HG02870 (cell line): ENCODE results near the gene TACC3.

ENCODE experiments used
- ATAC-seq: cut with Tn5 transposase; IDR thresholded peaks from one replicate; pipeline ENCODE4 v1.9.1; 2021; ENCODE audit warnings: mild to moderate bottlenecking, moderate library complexity; ENCODE audit not compliant: unreplicated experiment

TACC3 gene

GRCh38 chr4:1757836-1758235 is 36.5 kb downstream of the TACC3 start:
- ATAC-seq: no peak

DNA sequence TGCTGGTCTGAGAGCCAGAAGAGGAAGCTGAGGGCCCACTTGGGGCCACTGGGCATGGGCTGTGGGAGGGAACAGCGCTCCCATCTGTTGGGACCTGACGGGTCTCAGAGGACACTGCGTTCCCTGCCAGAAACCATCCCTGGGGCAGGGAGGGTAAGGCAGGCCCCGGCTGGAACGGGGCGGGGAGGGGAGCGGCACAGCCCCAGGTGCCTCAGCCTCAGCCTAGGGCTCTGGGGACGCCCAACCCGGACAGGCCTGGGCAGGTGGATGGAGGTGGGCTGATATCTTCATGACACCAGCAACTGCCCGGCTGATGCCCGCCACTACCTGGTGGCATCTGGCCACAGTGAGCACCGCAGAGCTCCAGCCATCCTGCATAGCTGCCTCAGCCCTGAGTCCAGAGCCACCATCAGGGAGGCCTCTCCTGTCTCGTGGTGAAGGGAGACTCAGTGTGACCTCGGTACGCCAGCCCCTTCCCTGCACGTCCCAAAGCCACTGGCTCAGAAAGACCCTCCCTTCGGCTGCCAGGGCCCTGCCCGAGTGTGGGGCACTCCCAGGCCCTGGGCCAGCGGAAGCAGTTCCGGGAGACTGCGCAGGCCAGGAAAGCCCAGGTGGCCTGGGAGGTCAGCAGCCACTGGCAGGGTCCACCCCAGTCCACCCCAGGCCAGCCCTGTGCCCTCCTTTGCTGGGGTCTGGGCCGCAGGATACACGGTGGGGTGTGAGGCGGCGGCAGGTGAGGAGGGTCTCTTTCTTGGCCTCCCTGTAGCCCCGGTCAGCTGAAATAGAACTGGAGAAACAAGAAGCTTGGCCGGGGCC is 37.2 kb downstream of the TACC3 start:
- ATAC-seq: no peak

- no peak for ATAC-seq
Observed at GRCh38 chr4:1759170-1759817, 38.0 kb downstream of the TACC3 start.

DNA sequence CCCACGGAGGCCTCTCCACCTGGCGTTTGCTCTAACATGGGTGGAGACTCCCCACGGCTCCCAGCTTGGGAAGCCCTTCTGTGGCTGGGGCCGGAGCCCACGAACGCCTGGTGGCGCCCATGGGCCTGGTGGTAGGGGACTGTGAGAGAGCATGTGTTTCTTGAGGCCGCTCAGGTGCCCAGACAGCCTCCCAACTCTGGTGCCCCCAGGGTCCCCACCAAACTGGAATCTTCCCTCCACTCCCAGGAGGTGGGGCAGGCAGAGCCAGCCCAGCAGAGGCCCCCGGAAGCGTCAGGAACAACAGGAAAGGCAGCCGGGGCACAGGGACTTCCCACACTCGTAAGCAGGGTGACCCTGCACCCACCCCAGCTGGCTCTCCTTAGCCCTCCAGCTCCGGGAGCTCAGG is 38.5 kb downstream of the TACC3 start:
- ATAC-seq: no peak

DNA sequence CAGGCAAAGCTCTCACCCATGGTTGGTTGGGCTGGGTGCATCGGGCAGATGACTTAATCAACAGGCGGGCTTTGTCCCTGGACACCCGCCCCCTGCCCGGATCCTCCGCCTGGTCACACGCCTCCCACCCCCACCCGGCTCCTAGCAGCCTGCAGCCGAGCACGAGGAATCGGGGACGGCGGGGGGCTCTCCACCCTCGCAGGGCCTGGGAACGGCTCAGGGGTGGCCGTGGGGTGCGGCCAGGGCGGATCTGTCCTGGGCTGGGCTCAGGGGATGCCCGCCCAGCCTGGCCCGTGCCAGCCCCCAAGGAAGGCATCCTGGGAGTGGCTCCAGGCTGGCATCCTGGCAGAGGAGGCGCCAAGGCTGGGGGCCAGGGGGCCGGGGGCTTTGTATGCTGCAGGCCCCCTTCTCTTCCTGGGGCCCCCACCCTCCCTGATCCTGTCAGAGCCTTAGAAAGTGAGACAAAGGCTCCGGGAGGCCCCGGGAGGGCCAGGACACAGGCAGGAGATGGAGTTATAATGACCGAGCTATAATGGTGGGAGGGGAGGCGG is 39.3 kb downstream of the TACC3 start:
- no peak for ATAC-seq

DNA sequence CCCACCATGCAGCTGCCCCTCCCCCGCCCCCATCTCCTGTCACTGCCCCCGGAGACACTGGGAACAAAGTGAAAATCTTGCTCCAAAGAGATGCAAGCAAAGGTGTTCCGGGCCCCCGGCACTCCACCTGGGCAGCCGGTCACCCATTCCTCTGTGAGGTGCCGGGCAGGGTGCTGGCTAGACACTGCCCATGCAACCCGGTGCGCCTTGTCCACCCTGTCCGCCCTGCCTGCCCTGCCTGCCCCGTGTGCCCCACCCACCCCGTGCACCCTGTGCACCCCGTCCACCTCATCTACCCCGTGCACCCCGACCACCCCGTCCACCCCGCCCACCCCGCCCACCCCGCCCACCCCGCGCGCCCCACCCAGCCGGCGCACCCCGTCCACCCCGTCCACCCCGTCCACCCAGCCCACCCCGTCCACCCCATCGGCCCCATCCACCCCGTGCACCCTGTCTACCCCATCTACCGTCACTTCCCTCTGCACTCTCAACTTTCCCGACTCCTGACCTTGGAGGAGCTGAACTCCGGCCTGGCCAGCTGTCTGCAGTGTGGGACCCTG is 39.9 kb downstream of the TACC3 start:
- no peak for ATAC-seq

- no peak for ATAC-seq
Observed at GRCh38 chr4:1762264-1763010, 41.1 kb downstream of the TACC3 start.

GRCh38 chr4:1763070-1763549 is 41.8 kb downstream of the TACC3 start:
- no peak for ATAC-seq

DNA sequence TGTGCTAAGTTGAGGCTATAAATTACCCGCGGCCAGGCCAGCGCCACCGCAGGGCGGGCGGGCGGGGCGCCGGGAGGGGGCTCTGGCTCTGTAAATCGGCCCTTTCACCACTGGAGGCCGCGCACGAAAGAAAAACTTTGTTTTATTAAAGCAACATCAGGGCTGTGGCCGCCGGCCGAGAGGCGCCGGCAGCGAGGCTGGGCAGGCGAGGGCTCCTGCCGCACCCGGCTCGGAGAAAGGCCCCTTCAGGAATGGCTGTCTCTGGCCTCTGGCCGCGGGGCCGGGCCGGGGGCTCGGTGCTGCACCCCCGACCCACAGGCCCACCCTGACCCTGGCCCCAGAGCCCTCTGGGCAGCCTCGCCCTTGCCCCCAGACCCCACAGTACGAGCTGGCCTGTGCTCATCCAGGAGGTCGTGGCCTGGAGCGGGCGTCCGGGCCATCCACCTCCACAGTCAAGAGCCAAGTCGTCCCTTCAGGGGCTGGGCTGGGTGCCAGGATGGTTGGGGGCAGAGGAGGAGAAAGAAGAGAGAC is 42.3 kb downstream of the TACC3 start:
- ATAC-seq: no peak

- no peak for ATAC-seq
Observed at GRCh38 chr4:1764670-1765069, 43.3 kb downstream of the TACC3 start.

DNA sequence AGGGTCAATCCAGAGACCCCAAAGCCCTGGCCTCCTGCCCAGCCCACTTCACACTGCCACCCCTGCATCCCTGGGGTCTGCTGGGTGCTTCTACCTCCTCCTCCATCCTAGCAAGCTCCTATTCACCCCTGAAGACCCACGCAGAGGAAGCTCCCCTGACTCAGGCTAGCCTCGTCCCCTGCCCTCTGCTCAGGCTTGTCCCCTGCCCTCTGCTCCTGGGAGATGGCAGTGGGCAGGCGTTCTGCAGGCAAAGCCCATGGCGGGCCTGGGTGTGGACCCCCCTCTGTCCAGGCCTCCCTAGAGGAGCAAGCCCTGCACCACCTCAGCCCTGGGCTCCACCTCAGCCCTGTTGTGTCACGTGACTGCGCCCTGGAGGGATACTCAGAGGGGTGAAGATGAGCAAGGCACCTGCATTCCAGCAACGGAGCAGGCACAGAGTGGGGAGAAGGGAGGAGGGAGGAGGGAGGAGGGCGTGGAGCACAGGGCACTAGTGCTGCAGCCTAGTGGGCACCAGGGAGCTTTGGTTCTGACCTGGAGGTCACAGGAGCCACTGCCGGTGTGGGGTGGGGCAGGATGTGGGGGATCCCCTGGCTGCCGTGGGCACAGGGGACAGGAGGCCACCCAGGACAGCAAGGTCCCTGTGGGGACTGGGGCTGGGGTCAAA is 44.2 kb downstream of the TACC3 start:
- no peak for ATAC-seq

DNA sequence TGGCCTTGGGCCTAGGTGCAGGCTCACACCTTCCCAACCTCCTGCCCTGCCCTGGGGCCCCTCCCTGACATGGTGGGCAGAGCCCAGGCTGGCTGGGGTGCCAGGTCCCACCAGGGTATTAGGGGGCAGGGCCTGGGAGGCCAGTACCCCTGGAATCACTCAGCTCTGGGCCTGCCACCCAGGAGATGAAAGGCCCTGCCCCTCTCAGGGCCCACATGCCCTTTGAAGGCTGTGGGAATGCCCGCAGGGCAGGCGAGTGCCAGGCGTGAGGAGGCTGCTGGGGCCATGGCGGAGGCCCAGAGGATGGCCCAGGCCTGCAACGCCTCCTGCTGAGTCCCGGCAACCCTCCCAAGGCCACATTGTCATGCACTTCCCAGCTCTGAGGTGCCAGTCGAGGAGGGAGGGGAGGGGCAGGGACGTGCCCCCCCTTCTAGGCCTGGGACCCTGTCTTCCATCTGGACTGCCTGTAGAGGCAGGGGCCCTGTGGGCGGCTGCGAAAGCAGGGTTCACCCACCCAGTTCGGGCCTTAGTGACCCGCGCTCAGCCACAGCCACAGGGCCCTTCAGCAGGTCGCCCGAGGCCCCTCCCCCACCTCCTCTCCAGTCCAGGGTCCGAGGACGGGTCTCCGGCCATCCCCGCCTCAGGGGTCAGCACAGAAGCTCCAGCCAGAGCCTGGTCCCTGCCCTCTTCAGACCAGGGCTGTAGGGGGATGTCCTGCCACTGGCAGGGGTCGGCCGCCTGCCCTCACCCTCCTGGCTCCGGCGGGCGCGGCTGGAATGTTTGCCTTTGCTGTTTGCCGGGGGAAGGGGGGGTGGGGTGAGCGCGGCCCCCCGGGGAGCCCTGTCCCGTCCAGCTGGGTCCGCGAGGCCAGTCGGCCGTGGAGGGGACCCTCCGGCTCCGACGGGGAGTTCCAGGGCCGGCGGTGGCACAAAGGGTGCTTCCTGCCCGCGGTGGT is 45.1 kb downstream of the TACC3 start:
- no peak for ATAC-seq

- ATAC-seq: no peak
Observed at GRCh38 chr4:1767061-1767769, 45.9 kb downstream of the TACC3 start.

GRCh38 chr4:1767770-1768366 is 46.5 kb downstream of the TACC3 start:
- no peak for ATAC-seq

DNA sequence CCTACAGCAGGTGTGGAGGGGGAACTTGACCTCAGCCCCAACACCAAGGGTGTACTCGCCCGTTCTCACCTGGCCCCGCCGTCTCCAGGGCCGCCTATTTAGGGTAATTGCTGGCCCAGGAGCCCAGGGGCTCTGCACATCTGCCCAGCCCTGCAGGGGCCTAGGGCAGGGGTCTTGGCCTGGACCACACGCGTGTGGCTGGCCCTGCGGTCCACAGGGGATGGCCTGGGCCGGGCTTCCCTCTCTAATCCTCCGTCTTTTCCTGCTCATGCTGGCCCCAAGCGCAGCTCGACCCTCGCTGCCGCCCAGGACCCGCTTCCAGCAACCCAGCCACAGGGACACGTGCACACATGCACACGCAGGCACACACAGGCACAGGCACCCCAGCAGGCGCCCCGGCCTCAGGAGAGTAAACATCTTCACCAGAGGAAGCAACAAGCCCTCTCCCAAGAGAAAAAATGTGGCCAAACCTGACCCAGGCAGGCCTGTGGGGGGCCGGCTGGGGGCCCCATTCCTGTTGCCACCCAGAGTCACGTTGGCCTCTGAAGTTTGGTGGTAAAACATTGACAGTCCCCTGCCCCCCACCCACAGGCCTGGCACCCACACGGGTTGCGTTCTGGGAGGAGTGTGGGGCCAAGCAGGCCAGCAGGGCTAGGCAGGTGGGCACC is 47.2 kb downstream of the TACC3 start:
- no peak for ATAC-seq

DNA sequence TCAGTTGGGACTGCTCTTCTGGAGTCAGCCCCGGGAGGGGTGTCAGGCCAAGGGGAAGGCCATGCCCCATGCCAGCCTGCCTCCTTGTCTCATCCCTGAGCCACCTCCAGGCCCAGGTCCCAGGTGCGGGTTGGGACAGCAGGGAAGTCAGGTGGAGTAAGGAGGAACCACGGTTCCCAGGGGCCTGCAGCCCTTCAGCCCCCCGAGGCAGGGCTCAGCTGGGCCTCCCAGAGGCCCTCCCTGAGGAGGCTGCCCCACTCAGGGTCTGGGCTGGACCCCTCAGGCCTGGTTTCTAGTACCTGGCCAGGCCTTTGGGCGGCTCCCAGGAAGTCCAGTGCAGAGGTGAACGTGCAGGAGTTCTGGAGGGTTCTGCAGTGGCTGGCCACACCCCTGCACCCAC is 48.4 kb downstream of the TACC3 start:
- no peak for ATAC-seq

DNA sequence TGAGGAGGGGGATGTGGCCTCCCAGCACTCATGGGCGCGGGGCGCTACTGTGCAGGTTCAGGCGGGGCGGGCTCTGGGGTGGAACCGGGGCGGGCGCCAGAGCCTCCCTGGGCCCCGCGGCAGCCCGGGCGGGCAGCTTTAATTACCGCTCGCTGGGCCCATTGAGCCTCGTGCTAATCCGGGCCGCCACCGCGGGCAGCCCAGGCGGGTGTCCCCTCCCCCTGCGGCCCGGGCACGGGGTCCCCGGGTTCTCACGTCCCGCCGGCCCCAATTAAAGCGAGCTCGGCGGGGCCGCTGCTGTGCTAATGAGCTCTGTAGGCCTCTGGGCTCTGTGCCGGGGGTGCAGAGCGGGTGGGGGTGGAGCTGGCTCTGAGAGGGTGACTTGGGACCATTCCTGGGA is 48.9 kb downstream of the TACC3 start:
- ATAC-seq: no peak

DNA sequence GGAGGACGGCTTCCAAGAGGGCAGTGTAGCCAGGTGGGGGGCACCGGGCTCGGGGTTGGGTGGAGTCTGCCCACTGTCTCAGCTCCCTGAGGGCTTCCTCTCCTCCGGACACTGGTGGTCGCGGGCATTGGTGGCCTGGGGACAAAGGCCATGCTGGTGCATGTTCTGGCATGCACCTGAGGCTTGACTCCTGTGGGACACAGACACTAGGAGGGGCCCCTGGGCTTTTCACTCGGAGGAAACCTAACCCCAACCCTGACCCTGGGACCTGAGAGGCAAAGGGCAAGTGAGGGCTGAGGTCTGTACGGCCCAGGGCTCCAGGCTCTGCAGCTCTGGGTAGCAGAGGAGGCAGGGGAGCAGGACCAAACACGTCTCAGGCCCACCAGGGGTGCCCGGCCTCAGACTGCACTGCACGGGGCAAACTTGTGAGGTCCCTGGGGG is 49.5 kb downstream of the TACC3 start:
- no peak for ATAC-seq
